Heart left ventricle (tissue), 16 donors: ENCODE data around the gene RAB17. TPM values are rescaled to one million over a fixed set of nuclear protein-coding genes. Genes with fewer than 3 reads are reported as not detected.
A peak's percentile ranks its signal among the peaks of the same experiment; 100 is the strongest.
"Not testable (repeated sequence)": the region's sequence is repeated elsewhere in the genome, so short reads cannot be mapped to it uniquely, and the experiment has no call there.

Experiments
- ATAC-seq, 4 donors: fragments of 200-7000 bp; cut with Tn5 transposase; one replicate each; pipeline ENCODE4 v1.9.1; 2020 to 2022; ENCODE audit warnings: moderate library complexity in 4 of 4, mild to moderate bottlenecking in 3 of 4, moderate number of reproducible peaks in 1 of 4
- DNase-seq, 5 donors: peaks; one replicate each; pipeline ENCODE4 v3.0.0-alpha.2; 2020
- H3K27ac ChIP-seq, 12 donors: fragments of 200-600 bp; sonication (generic) in 4 of 12; one replicate each; pipeline versions ENCODE4 v1.5.0 to v1.8.0; 2016 to 2022; ENCODE audit warnings: mild to moderate bottlenecking in 2 of 12
- H3K27me3 ChIP-seq, 9 donors: fragments of 200-600 bp; sonication (generic) in 2 of 9; one replicate each; pipeline versions ENCODE4 v1.5.1 to v1.8.0; 2016 to 2022; ENCODE audit warnings: mild to moderate bottlenecking in 3 of 9
- H3K36me3 ChIP-seq, 9 donors: fragments of 200-600 bp; sonication (generic) in 2 of 9; one replicate each; pipeline versions ENCODE4 v1.5.0 to v1.8.0; 2018 to 2022; ENCODE audit warnings: mild to moderate bottlenecking in 2 of 9
- H3K4me1 ChIP-seq, 12 donors: fragments of 200-600 bp; sonication (generic) in 4 of 12; one replicate each; pipeline versions ENCODE4 v1.5.0 to v1.8.0; 2016 to 2022; ENCODE audit warnings: mild to moderate bottlenecking in 3 of 12
- H3K4me3 ChIP-seq, 12 donors: fragments of 200-600 bp; sonication (generic) in 4 of 12; one replicate each; pipeline versions ENCODE4 v1.5.0 to v1.8.0; 2017 to 2022; ENCODE audit warnings: mild to moderate bottlenecking in 9 of 12, moderate library complexity in 4 of 12
- H3K9me3 ChIP-seq, 12 donors: fragments of 200-600 bp; sonication (generic) in 4 of 12; one replicate each; pipeline versions ENCODE4 v1.5.0 to v1.8.0; 2016 to 2022; ENCODE audit warnings: mild to moderate bottlenecking in 1 of 12
- CTCF ChIP-seq, 12 donors: fragments of 200-600 bp; sonication (generic) in 4 of 12; IDR thresholded peaks; one replicate each; pipeline versions ENCODE4 v1.5.0 to v1.8.0; 2018 to 2022; ENCODE audit warnings: antibody characterized with exemption in 12 of 12, mild to moderate bottlenecking in 5 of 12
- POLR2A ChIP-seq, 2 donors: fragments of 450-650 bp; IDR thresholded peaks; one replicate each; pipeline ENCODE4 v1.6.1; 2017; ENCODE audit warnings: antibody characterized with exemption in 2 of 2, mild to moderate bottlenecking in 2 of 2, moderate library complexity in 2 of 2
- WGBS, 4 donors: extraction: QIAGEN DNeasy Blood & Tissue Kit in 2 of 4; methylation state at CpG; one replicate each; pipeline versions ENCODE4 v1.1.5 to v1.1.7; 2013 to 2018; 5-methylcytosine and 5-hydroxymethylcytosine counted together
- intact Hi-C, 10 donors: fragments of 100-400 bp; cut with DNase I; formaldehyde crosslinking; loops; one replicate each; pipeline versions ENCODE4 v1.11.1 to v1.14.2; 2022
- polyA plus RNA-seq, 2 donors: library from polyadenylated mRNA; stranded (reverse); fragments of 200-250 nt; gene quantifications; one replicate each; pipeline ENCODE4 v1.2.3, GENCODE V29; 2013
- total RNA-seq, 9 donors: library from RNA; depleted of rRNA in 2 of 9; stranded (reverse); fragments of >200 nt in 2 of 9; fragmentation: NEBNext Ultra II Directional in 3 of 9; extraction: Animal tissue kit (Norgen Biotek cat#: 25700) in 3 of 9; gene quantifications; one replicate each; pipeline versions ENCODE4 v1.1.0 to v1.2.4, GENCODE V29; 2016 to 2023
- donor health status: ischemic (EF 13 %, LVEDD 7.1; RV severe dilation, severe dysfunction).
- donor health status: healthy with polysubstance abuse.
- donor health status: DM: no; HTN: yes; CAD: no.
- donor health status: DM: no; HTN: no; CAD: no.
- donor health status: ischemic (EF 25% LVEDD 6.9; RV normal size, moderate dysfunction).
- donor health status: ischemic (EF 25% LVEDD 5.7; RV mildly dilated, moderate dysfunction).
- donor health status: healthy.
- donor health status: DM: yes; HTN: yes; CAD: no.
- donor health status: ischemic (EF 35%, LVEDD 5.7; RV mildly dilated, moderate dysfunction).
- donor health status: nonischemic (EF 11% LVEDD 7.7; RV severe dilation, severe dysfunction).
- donor health status: DM: yes; HTN: yes; CAD: no.
- donor health status: PGD.
- donor health status: ischemic (EF 29% LVEDD 5.4; RV normal size, mild dysfunction).
- donor health status: nonischemic (EF 23%, LVEDD 6.1; RV moderate dilation, normal function).

Gene RAB17
- total and polyA plus RNA-seq, 11 donors: 1.1 to 7.3 (median 3.7) TPM

DNA sequence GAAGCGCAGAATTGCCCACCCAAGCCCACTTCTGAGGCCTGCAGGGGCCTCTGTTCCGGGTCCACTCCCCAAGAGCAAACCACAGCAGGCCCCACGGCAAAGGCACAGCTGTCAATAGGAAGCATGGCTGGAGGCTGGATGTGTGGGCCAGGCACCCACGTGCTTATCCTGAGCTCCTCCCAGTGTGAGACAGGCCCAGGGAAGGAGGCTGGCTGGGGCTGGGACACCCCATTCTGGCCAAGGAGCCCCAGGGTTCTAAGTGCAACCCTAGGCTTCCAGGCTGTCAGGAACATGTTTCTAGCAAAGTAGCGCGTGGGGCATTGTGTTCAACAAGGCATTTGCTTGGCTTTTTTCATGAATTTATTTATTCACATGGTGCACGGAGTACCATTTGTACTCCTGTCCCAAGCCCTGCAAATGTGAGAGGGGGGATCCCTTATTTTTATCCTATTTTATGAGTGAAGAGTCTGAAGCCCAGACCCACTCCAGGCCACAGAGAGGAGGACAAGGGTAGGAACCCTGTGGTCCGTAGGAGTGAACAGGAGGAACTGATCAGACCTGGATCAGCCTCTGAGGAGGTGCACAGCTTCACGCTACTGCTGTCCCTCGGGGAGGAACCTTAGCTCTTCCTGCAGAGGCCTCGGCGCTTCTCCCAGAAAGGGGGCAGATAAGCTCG is 6.1 kb upstream of the RAB17 start:
- intact Hi-C loops: loop anchor here in 4 of 10 donors (5.0 to 10.0 kb wide), 3 partner anchors 48 to 151 kb away; no protein-coding TSS in a partner anchor
- no peak for ATAC-seq
- no peak for TF ChIP-seq POLR2A (IDR thresholded peaks at IDR 0.05)
- no peak for TF ChIP-seq CTCF (IDR thresholded peaks at IDR 0.05)
- no peaks in the 10 kb centered on the region for H3K27me3 ChIP-seq
- H3K36me3 ChIP-seq: no peaks in the 10 kb centered on the region
- peak overlapping the region in 4 of 12 donors; percentile 10 to 50 (median 30) for H3K27ac ChIP-seq
- peaks cover 0 to 47% (median 24%) of the 10 kb centered on the region in 12 donors for H3K4me1 ChIP-seq
- H3K4me3 ChIP-seq: no peak overlapping the region
- 85 to 87% (median 86%) methylated on average over 13 of the region's 13 CpGs for WGBS, 4 donors
- no peak for DNase-seq
- H3K9me3 ChIP-seq: no peaks in the 10 kb centered on the region

DNA sequence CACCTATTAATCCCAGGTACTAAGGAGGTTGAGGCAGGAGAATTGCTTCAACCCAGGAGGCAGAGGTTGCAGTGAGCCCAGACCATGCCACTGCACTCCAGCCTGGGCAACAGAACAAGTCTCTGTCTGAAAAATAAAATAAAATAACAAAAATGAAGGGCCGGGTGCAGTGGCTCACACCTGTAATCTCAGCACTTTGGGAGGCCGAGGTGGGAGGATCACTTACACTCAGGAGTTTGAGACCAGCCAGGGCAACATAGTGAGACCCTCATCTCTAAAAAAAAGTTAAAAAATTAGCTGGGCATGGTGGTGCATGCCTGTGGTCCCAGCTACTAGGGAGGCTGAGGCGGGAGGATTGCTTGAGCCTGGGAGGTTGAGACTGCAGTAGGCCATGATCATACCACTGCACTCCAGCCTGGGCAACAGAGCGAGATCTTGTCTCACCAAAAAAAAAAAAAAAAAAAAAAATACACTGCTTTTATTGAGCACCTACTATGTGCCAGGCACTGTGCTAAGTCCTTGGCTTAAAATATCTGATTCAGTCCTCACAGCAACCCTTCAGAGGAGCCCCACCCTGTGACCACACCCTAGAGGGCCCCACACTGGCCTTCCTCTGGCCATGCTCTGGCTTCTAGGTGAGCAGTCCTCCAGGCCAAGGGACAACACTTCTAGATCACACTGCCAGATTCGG is 5.4 kb upstream of the RAB17 start:
- Histone ChIP-seq H3K4me1 (peaks cover 0 to 44% (median 23%) of the 10 kb centered on the region in 12 donors), H3K27ac (peak overlapping the region in 9 of 12 donors; percentile 54 to 92 (median 74))
- H3K9me3 ChIP-seq, H3K36me3 ChIP-seq, H3K27me3 ChIP-seq, ATAC-seq, H3K4me3 ChIP-seq, DNase-seq: not testable (repeated sequence)
- WGBS, 4 donors: 86 to 98% (median 97%) methylated on average over 5 of the region's 5 CpGs
- intact Hi-C loops: loop anchor here in 4 of 10 donors (5.0 to 10.0 kb wide), 3 partner anchors 49 to 151 kb away; no protein-coding TSS in a partner anchor

DNA sequence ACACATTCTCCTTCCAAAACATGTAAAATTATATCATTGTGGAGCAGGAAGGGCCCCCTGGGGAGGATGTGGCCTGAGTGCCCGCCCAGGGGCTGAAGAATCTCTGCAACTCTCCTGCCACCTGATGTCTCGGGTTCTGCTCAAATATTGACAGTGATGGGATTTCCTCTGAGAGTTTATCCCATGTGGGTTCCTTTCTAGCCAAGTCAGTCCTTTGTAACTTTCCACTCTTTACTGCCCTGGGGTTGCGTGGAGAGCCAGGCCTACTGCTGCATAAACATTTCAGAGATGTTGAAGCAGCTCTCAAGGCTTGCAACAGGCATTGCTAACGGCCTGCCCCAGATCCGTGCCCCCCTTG is 4.0 kb upstream of the RAB17 start:
- Histone ChIP-seq H3K27me3 (peaks cover 0 to 2% (median 0%) of the 10 kb centered on the region in 9 donors), H3K4me3 (no peak overlapping the region), H3K4me1 (peaks cover 0 to 40% (median 22%) of the 10 kb centered on the region in 12 donors), H3K27ac (peak overlapping the region in 10 of 12 donors; percentile 29 to 92 (median 72)), H3K36me3 (no peaks in the 10 kb centered on the region), H3K9me3 (no peaks in the 10 kb centered on the region)
- TF ChIP-seq CTCF (IDR thresholded peaks at IDR 0.05) (no peak), POLR2A (IDR thresholded peaks at IDR 0.05) (no peak)
- 53 to 64% (median 58%) methylated on average over 4 to 5 of the region's 5 CpGs for WGBS, 4 donors
- intact Hi-C loops: loop anchor here in 2 of 10 donors (10.0 kb wide), 2 partner anchors 50 to 70 kb away; no protein-coding TSS in a partner anchor
- DNase-seq (peak in 1 of 5 donors; percentile 23), ATAC-seq (peak in 2 of 4 donors; percentile 3 to 37)

DNA sequence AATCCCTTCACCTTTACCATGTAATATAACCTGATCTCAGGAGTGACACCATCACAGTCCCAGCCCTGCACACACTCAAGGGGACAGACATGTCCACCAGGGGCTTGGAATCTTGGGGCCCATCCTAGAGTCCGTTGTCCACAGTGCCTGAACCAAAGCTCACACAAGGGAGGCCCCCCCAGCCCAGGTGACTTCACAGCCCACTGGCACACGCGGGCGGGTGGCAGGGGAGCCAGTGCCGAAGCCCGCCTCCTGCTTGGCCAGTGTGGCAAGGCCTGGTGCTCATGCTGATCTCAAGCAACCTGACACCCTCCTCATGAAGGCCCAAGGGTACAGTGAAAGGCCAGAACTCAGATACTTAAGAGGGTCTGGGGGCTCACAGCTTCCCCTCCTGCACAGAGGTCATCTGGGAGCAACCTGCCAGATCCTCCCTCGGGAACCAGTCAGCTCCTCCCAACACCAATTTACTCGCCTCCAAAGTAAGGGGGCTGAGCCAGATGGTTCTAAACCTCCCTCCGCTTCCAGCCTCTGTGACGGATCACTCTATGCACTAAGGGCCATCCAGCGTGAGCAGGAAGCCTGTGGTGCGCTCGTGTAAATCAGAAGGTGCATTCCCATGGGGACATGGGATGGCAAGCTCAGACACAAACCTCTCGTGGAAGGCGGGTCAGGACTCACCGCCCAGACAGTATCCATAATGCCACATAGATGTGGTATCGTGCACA is 3.2 kb upstream of the RAB17 start:
- Histone ChIP-seq H3K4me1 (peaks cover 0 to 38% (median 21%) of the 10 kb centered on the region in 12 donors), H3K27me3 (peaks cover 0 to 2% (median 0%) of the 10 kb centered on the region in 9 donors), H3K27ac (peak overlapping the region in 3 of 12 donors; percentile 74 to 79 (median 76)), H3K4me3 (no peak overlapping the region), H3K36me3 (no peaks in the 10 kb centered on the region), H3K9me3 (no peaks in the 10 kb centered on the region)
- TF ChIP-seq POLR2A (IDR thresholded peaks at IDR 0.05) (no peak), CTCF (IDR thresholded peaks at IDR 0.05) (no peak)
- DNase-seq (peak in 1 of 5 donors; percentile 28), ATAC-seq (no peak)
- WGBS, 4 donors: 89 to 95% (median 94%) methylated on average over 16 to 17 of the region's 17 CpGs
- intact Hi-C loops: loop anchor here in 2 of 10 donors (10.0 kb wide), 2 partner anchors 51 to 71 kb away; no protein-coding TSS in a partner anchor
